MM.1S (cell line): ENCODE measurements around the gene FAM118A.

Experiments
- CTCF ChIP-seq: fragments of 300-600 bp; sonication (generic); IDR thresholded peaks from 2 replicates; pipeline ENCODE4 v1.5.1; 2016; ENCODE audit warnings: antibody characterized with exemption, low read length, mixed read lengths
- EZH2 ChIP-seq: fragments of 300-600 bp; sonication (generic); optimal IDR thresholded peaks from 2 replicates; pipeline ENCODE3; 2017; ENCODE audit warnings: low read depth, mild to moderate bottlenecking, antibody characterized with exemption, low read length, mixed read lengths

- no peak for TF ChIP-seq CTCF
- no peak for TF ChIP-seq EZH2
Observed at GRCh38 chr22:45337536-45337935, 27.8 kb downstream of the FAM118A start.
